Mucosa of descending colon (tissue), 3 donors: ENCODE measurements around the gene USF1. TPM values are rescaled to one million over a fixed set of nuclear protein-coding genes. Genes with fewer than 3 reads are reported as not detected.

Source experiments
- ATAC-seq: fragments of 200-7000 bp; cut with Tn5 transposase; one replicate; pipeline ENCODE4 v1.9.1; 2020; ENCODE audit warnings: mild to moderate bottlenecking, moderate library complexity
- DNase-seq, 3 donors: peaks; one replicate each; pipeline ENCODE4 v3.0.0-alpha.2; 2020
- H3K36me3 ChIP-seq: fragments of 200-600 bp; one replicate; pipeline ENCODE4 v1.8.0; 2021; ENCODE audit warnings: low read depth, mild to moderate bottlenecking
- H3K4me1 ChIP-seq: fragments of 200-600 bp; one replicate; pipeline ENCODE4 v1.8.0; 2021; ENCODE audit warnings: low read depth, mild to moderate bottlenecking
- H3K4me3 ChIP-seq: fragments of 200-600 bp; one replicate; pipeline ENCODE4 v1.8.0; 2021; ENCODE audit warnings: mild to moderate bottlenecking
- H3K9me3 ChIP-seq: fragments of 200-600 bp; one replicate; pipeline ENCODE4 v1.8.0; 2021; ENCODE audit warnings: mild to moderate bottlenecking
- intact Hi-C, 2 donors: fragments of 100-400 bp; cut with DNase I in 1 of 2; cut with micrococcal nuclease in 1 of 2; formaldehyde crosslinking; loops; one replicate each; pipeline versions ENCODE4 v1.11.0 to v1.11.1; 2022; cut with DNase I, micrococcal nuclease
- total RNA-seq, 3 donors: library from RNA; stranded (reverse); fragmentation: NEBNext Ultra II Directional in 2 of 3; extraction: Animal tissue kit (Norgen Biotek cat#: 25700) in 2 of 3; gene quantifications; one replicate each; pipeline versions ENCODE4 v1.2.1 to v1.2.4, GENCODE V29; 2021 to 2023
- TF ChIP-seq, protein P1 (sequence below): fragments of 200-600 bp; IDR thresholded peaks from one replicate; pipeline ENCODE4 v1.8.0; 2022; ENCODE audit warnings: antibody characterized with exemption, mild to moderate bottlenecking
- donor health status: DM: no; HTN: no; CAD: no; lungs with moderate emphysema.
- donor health status: DM: no; HTN: no; CAD: no.
- donor health status: DM: no; HTN: yes; CAD: no.

USF1 gene
- total RNA-seq, 3 donors from 2014 or later, result 66.8 to 80.5 (median 71.7) TPM

DNA sequence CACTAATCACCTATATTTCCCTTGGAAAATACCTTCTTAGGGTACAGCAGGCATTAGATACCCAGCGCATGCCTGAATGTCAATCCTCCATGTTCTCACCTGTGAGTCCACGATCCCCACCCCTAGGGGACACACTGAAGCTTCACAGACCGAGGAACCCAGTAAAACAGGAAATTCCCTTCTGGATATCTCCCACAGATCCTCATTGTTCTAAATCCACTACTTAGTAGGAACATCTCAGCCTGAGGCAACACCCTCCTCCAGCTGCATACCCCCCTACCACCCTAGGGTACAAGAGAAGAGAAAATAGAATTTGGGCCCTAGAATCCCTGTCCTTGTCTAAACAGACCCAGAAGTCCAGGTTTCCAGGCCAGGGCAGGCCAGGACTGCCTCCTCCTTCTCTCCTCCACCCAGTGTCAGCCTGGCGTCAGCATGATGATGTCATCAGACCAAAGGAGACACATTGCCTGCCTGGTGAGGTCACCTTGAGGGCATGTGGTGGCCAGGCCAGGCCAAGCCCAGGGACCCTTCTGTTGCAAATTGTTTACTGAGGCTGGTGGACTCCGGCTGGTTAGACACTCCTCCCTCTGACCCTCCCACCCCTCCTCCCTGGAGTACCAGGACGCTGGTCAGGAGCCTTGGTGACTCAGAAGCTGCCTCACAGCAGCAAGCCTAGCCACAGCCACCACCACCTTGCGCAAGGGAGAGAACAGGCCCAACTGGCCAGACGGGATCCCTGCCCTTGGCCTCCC is 37.4 kb upstream of the USF1 start:
- DNase-seq (peak; percentile 78 to 92 (median 87)), ATAC-seq (peak; percentile 94)
- intact Hi-C loops, result no loop called here
- H3K36me3 ChIP-seq, result no peaks in the 10 kb centered on the region
- H3K9me3 ChIP-seq, result no peaks in the 10 kb centered on the region
- TF ChIP-seq, protein P1, sequence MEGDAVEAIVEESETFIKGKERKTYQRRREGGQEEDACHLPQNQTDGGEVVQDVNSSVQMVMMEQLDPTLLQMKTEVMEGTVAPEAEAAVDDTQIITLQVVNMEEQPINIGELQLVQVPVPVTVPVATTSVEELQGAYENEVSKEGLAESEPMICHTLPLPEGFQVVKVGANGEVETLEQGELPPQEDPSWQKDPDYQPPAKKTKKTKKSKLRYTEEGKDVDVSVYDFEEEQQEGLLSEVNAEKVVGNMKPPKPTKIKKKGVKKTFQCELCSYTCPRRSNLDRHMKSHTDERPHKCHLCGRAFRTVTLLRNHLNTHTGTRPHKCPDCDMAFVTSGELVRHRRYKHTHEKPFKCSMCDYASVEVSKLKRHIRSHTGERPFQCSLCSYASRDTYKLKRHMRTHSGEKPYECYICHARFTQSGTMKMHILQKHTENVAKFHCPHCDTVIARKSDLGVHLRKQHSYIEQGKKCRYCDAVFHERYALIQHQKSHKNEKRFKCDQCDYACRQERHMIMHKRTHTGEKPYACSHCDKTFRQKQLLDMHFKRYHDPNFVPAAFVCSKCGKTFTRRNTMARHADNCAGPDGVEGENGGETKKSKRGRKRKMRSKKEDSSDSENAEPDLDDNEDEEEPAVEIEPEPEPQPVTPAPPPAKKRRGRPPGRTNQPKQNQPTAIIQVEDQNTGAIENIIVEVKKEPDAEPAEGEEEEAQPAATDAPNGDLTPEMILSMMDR, result no peak
- no peak overlapping the region for H3K4me3 ChIP-seq
- H3K4me1 ChIP-seq, result peaks cover 14% of the 10 kb centered on the region

DNA sequence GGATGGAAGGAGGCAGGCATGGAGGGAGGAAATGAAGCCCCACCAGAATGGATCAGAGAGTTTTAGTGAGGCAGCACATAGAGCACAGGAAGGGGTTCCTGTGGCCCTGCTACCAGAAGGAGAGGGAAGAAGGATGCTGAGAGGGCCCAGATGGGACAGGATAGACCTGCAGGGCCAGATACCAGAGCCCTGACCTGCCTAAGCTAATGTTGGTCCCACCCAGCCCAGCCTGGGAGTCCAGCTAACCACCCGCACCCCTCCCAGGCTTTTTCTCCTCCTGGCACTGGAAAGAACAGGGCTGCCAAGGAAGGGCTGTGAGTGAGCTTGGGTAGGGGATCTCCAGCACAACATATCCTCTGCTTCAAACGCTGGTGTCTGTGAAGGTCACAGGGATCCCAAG is 36.7 kb upstream of the USF1 start:
- no peak overlapping the region for H3K4me3 ChIP-seq
- intact Hi-C loops, result no loop called here
- no peaks in the 10 kb centered on the region for H3K9me3 ChIP-seq
- TF ChIP-seq, protein P1, result no peak
- peaks cover 14% of the 10 kb centered on the region for H3K4me1 ChIP-seq
- DNase-seq (no peak), ATAC-seq (no peak)
- no peaks in the 10 kb centered on the region for H3K36me3 ChIP-seq

DNA sequence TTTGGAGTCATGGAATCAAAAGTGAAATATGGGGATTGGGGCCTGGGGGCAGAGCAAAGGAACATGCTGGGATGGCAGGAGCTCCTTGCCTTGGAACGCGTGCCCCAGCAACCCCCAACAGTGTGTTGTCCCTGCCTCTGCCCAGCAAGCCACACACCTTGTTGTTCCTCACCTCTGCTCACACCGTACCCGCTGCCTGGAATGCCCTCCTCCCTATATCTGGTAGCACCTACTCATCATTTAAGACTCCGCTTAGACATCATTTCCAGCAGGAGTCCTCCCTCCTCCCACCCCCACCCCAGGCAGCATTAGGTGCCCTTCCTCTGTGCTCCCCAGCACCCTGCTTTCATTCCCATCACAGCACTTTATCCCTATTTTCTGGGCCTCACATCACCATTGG is 35.7 kb upstream of the USF1 start:
- ATAC-seq (no peak), DNase-seq (no peak)
- H3K4me1 ChIP-seq, result peaks cover 14% of the 10 kb centered on the region
- H3K36me3 ChIP-seq, result no peaks in the 10 kb centered on the region
- H3K4me3 ChIP-seq, result no peak overlapping the region
- TF ChIP-seq, protein P1, result no peak
- no peaks in the 10 kb centered on the region for H3K9me3 ChIP-seq
- intact Hi-C loops, result no loop called here

DNA sequence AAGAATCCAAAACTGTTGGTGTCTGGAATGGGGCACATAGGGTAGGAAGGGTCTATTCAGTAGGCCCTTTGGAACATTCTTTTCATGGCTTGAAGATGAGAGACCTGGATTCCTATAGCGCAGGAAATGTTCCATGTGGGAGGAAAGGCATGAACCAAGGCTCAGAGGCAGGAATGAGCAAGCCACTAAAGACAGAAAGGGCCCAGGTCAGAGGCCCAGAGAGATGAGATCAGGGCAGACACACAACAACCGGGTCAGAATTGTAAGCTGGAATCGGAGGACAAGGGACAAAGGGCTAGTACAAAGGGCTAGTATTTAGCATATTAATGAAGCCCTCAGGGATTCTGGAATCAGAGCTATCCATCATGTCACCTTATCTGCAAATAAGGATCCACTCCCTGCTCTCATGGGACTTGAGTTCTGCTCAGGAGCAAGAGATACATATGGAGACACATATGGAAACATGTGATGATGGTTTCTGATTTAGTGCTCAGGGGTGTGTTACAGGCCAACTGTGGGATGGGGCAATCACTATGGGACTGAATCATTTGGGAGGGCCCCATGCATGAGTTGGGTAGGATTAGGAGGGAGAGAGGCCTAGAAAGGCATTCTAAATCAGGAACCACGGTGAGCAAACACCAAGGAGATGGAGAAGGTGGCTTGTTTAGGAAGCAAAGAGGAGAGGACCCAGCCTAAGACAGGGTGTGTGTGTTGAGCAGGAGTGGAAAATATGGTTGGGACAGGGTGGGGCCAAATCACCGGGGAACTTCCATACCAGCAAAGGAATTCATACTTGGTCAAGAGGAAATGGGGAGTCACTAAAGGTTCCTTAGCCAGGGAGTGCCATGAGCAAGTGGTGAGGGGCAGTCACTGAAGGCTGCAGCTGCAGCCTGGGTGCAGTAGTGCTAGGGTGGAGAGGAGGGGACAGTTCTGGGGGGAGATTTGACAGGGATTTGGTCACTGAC is 34.9 kb upstream of the USF1 start:
- no peak for ATAC-seq
- no peaks in the 10 kb centered on the region for H3K9me3 ChIP-seq
- TF ChIP-seq, protein P1, result no peak
- no peak for DNase-seq
- no peak overlapping the region for H3K4me3 ChIP-seq
- H3K4me1 ChIP-seq, result peaks cover 7% of the 10 kb centered on the region
- H3K36me3 ChIP-seq, result no peaks in the 10 kb centered on the region
- intact Hi-C loops, result no loop called here

DNA sequence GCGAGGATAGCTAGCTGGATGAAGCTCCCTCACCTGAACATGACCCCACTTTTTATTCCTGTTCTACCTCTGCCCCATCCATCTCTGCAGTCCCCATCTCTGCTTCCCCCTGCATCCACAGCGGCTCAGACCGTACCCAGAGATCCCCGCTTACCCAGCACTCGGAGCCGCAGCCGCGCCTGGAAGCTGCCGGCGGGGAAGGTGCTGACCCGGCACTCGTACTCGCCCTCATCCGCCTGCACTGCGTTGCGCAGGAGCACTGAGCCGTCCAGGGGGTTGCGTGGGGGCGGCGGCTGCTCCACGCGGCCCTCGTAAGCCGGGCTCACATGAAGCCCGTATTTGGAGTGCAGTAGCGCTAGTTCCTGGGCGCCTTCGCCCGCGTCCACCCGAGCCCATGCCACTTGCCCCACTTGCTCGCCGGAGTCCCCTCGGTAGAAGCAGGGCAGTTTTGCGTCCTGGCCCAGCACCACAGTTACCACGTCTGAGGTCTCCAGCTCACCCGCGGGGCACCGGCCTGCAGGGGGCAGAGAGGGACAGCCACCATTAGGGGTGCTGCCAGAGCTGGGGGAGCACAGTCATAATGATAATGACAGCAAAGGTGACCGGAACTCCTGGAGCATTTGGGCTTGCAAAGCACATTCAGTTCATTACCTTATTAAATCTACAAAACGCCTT is 33.8 kb upstream of the USF1 start:
- no peaks in the 10 kb centered on the region for H3K36me3 ChIP-seq
- intact Hi-C loops, result no loop called here
- H3K9me3 ChIP-seq, result no peaks in the 10 kb centered on the region
- TF ChIP-seq, protein P1, result no peak
- no peak for DNase-seq
- peaks cover 7% of the 10 kb centered on the region for H3K4me1 ChIP-seq
- H3K4me3 ChIP-seq, result no peak overlapping the region
- ATAC-seq, result no peak
